Stimulated activated CD8-positive, alpha-beta memory T cell treated with anti-CD3 and anti-CD28 coated beads, Interleukin-7, amount 100 ng/mL, for 24 hours (primary cell): ENCODE measurements around the gene GET3.
A peak's percentile ranks its signal among the peaks of the same experiment; 100 is the strongest.
"Not testable (repeated sequence)": the region's sequence is repeated elsewhere in the genome, so short reads cannot be mapped to it uniquely, and the experiment has no call there.

Source experiments
- DNase-seq: peaks from one replicate; pipeline ENCODE4 v3.0.0-alpha.2; 2020; ENCODE audit warnings: low read depth

Gene GET3

GRCh38 chr19:12792051-12792852 is 55.0 kb downstream of the GET3 start:
- DNase-seq: no peak

- no peak for DNase-seq
Observed at GRCh38 chr19:12792853-12793289, 55.6 kb downstream of the GET3 start.

DNA sequence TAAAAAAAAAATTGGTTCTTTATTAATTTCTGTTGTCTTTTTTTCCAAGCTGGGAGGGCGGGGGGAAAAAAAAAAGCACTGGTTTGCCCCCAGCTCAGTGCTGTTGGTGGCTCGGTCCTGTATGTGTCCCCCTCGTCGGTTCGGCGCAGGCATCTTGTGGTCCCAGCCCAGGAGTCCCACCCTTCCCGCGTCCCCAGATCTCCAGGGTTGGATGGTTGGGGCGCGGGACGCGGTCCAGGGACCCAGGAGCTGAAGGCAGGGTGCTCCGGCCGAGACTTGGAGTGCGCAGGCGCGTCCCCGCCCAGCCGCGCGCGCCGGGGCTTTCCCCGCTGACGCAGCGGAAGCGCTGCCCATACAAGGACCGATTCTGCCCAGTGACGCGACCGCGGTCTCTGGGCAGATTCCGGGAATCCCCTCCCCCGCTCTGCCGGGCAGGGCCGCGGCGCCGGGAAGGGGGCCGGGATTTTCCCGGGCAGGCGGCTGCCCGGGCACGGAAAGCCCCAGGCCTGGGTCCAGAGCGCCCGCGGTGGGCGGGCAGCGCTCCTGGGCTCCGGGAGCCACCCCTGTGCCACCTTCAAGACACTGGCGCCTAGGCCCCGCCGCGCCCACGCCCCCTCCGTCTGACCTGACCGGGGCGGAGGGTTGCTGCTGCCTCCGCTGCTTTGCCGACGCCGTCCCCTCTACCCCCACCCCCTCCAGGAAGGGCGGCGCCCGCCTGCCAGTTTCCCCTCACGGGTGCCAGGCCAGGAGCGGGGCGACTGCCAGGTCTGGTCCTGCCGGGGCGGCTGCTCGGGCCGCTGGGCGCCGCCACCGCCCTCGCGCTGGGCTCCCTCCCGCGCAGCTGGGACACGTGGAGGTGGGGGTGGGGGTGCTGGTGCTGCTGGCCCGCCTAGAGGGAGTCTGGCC is 56.2 kb downstream of the GET3 start:
- DNase-seq: peak; percentile 81

DNA sequence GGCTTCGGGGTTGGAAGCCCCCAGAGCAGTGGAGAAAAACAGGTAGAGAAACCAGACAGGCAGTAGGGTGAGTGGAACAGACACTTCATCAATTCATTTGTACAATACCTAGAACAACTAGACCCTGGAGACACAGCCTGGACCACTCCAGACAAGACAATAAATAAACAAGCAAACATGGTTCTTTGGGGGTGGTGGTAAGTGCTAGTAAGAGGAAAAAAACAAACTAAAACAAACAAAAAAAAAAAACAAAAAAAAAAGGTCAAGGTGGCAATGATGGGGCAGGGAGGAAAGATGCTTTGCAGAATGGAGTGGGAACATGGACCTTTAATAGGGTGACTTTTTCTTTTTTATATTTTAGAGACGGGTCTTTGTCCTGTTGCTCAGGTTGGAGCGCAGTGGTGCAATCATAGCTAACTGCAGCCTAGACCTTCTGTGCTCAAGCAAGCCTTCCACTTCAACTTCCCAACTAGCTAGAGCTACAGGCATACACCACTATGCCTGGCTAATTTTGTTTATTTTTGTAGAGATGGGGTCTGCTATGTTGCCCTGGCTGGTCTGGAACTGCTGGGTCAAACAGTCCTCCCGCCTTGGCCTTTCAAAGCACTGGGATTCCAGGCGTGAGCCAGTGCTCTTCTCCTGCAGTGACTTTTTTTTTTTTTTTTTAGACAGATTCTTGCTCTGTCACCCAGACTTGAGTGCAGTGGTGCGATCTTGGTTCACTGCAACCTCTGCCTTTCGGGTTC is 57.1 kb downstream of the GET3 start:
- no peak for DNase-seq

- DNase-seq: no peak
Observed at GRCh38 chr19:12794971-12795381, 57.7 kb downstream of the GET3 start.

DNA sequence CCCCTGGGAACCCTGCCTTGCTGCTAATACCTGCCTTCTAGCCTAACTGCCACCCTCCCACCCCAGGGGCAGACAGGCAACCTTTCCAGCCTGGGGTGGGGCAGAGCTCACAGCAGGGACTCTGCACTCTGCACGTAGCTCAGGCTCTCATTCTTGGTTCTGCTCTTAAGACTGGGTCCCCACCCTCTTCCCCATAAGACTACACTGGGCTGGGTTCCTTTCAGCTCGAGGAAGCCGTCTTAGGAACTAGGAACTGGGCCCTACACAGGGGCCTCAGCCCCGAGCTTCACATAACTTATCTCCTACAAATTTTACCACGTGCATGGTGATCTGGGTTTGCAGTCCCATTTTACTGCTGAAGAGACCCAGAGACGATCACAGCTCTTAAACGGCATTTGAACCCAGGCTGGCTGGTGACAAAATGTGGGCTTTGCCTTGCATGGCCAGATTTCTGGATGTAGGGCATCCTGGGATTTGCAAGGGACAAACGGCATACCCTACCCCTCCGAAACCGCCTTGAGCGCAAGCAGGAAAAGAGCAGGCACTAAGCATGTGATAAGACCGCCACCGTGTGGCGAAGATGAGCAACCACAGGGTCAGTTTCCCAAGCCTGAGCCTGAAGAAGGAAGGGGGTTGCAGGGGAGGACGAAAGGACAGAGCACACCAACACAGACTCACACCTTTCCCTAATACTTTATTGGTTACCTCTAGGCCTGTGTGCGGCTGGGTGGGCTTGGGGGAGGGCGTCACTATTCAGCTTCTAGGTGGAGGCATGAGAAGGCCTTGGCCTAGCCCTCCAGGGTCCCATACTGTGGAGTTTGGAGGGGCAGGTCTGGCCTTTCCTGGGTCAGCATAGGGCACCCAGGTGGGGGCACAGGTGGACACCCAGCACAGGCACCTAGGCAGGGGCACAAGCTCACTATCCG is 59.1 kb downstream of the GET3 start:
- no peak for DNase-seq

DNA sequence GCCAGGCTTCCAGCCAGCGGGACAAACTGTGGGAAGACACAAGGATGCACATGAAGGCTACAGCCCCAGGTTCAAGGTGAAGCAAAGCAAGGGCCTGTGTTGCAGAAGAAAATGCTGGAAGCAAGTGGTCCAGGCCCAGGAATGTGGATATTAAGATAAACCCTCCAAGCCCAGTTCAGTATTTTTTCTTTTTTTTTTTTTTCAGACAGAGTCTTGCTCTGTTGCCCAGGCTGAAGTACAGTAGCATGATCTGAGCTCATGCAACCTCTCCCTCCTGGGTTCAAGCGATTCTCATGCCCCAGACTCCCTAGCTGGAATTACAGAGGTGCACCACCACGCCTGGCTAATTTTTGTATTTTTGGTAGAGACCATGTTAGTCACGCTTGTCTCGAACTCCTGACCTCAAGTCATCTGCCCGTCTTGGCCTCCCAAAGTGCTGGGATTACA is 59.9 kb downstream of the GET3 start:
- DNase-seq: no peak

- DNase-seq: not testable (repeated sequence)
Observed at GRCh38 chr19:12797607-12798006, 60.3 kb downstream of the GET3 start.
